Stimulated activated CD4-positive, alpha-beta T cell treated with anti-CD3 and anti-CD28 coated beads, Interleukin-1b, Interleukin-23, amount 100 ng/mL, for 1 hour (primary cell): ENCODE data around the gene SMCHD1.

Experiments
- DNase-seq, 2 donors: peaks; one replicate each; pipeline ENCODE4 v3.0.0-alpha.2; 2020; ENCODE audit warnings: low read depth in 2 of 2

The SMCHD1 gene

DNA sequence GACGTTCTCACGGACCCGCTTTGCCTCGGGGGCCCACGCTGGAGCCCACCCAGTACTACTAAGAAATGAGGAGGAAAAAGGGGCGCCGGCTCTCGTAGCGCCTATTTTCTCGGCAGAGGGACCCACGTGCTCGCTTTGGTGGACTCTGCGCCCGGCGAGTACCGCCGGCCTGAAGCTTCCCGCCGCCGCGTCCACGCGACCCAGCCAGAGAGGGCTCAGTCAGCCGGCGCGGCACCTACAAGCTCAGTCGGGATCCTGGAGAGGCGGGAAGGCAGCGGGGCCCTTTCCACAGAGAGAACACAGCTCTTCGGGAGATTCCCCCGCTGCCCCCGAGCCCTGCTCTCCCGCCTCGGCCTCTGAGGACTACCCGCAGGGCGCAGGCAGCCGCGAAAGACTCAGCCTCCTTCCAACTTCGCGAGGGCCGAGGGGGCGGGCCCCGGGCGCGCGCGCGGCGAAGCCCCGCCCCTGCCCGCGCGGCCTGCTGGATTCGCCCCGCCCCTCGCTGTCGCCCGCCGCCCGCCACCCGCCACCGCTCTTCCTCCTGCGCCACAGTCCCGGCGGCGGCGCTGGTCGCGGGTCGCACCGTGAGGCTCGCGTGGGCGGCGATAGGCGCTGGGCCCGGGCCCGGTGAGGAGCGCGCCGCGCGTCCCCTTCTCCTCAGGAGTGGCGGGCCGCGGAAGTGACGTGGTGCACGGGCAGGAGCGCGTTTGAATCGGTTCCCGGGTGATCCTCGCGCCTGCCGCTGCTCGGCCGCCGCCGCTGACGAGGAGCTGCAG lies at the start of gene SMCHD1:
Gene SMCHD1, plus strand, starts transcription at position 549 of the 776 bp plus-strand sequence. CDS start 350 bp downstream, outside the sequence.
- peak; percentile 63 to 85 for DNase-seq

DNA sequence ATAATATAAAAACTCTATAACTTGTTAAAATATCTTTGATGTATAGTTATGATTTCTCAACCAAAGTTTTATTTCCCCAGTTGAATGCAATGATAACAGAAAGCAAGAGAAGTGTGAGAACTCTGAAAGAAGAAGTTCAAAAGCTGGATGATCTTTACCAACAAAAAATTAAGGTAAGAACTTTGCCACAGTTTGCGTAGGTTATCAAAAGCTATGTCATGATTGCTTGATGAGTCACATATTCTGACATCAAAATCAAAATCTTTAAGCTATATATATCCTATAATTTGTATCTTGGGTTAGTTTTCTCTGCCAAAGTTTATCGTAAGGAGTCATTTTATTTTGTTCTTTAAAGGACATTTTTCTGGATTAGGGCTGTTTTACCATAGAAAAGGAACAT lies 49.2 kb upstream of the SMCHD1 start:
- no peak for DNase-seq

GRCh38 chr18:2609604-2610003 lies 45.9 kb upstream of the SMCHD1 start:
- DNase-seq: no peak

DNA sequence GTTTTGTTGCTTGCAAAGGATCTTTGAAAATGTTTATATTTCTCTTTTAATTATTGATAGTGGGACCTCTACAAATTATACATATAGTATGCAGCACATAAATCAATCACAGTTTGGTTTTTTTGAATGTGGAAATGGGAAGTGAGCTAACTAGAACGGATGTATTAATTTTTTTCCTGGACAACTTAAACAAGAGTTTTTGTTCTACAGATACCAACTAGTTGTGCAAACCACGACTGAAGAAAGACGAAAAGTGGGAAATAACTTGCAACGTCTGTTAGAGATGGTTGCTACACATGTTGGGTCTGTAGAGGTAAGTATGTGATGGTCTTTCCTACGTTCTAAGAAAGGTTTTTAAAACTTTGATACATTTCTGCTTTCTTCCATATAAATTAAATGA lies 45.0 kb upstream of the SMCHD1 start:
- no peak for DNase-seq

DNA sequence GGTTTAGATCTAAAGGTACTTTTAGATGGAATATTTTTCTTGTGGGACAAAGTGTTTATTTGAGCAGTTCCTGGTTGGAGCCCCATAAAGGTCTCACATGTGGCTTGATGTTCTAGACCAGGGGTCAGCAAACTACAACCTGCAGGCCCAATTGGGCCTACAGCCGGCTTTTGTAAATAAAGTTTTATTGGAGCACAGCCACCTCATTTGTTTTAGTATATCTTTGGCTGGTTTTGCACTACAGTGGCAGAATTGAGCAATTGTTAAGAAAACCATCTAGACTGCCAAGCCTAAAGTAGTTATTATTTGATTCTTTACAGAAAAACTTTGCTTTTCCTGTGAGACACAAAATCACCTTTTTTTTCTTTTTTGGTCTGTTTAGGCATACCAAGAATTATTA lies 42.5 kb upstream of the SMCHD1 start:
- no peak for DNase-seq

DNA sequence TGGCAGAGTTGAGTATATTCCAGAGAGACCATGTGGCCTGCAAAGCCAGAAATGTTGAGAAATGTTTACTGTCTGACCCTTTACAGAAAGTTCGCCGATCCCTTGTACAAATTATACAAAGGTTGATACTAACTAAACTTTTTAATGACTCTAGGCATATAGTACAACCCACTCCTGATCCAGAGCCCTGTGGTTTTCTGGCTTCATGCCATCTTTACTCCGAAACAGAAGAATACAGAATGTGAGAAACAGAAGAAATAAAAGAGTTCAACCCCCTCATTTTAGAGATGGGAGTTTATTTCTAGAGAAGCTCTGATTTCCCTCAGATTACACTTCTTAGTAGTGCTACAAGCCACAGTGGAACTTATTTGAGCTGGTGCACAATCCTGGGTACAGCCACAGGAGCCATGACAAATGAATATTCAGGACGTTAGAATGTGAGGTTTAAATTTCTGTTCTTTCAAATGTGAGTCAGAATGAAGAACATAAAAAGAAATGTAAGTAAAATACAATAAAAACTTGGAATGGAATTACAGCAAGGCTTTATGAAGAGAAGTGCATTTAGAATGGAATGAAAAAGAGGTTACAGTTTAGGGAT lies 38.0 kb upstream of the SMCHD1 start:
- DNase-seq: no peak

DNA sequence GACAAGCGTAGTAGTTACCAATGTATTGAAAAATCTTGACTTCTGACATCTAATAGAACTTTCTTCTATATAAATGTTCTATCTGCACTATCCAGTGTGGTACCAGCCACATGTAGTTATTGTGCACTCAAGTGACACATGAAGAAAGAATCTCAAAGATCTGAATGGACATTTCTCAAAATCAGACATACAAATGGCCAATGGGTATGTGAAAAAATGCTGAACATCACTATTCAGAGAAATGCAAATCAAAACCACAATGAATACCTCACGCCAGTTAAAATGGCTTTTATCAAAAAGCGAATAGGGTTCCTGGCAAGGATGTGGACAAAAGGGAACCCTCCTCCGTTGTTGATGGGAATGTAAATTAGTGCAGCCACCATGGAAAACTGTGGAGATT lies 37.5 kb upstream of the SMCHD1 start:
- no peak for DNase-seq

DNA sequence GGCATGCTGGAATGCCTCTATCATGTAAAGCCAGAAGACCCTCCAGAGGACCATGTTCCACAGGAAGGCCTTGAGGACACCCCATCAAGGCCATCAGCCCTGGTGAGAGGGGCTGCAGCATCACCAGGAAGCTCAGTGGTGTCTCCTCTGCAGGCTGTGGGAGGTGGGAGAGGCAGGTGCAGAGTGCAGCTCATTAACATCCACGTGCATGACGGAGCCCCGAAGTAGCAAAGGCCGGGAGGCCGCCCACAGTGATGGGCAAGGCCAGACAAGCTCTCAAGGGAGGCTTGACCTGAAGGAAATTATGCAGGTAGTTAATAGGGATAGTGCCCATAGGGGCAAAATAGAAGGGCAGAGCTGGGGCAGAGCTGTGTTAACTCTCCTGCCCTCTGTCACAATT lies 30.3 kb upstream of the SMCHD1 start:
- DNase-seq: no peak

- DNase-seq: no peak
These were observed 27.7 kb upstream of the SMCHD1 start for GRCh38 chr18:2627821-2628276.

DNA sequence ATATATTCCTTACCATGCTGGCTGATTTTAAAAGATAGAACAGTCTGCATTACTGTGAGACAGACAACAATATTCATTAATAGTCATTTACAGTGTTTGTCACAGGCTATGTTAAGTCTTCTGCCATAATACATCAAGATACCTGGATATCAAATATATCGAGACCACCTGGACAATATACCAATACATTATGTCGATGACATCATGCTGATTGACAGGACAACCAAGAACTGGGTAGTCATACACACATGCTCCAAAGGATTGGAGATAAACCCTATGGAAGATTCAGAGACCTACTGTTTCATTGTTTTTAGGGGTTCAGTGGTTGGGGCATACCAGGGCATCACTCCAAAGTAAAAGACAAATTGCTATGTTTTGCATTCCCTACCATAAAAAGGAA lies 26.5 kb upstream of the SMCHD1 start:
- no peak for DNase-seq

GRCh38 chr18:2635586-2635985 lies 19.9 kb upstream of the SMCHD1 start:
- no peak for DNase-seq

DNA sequence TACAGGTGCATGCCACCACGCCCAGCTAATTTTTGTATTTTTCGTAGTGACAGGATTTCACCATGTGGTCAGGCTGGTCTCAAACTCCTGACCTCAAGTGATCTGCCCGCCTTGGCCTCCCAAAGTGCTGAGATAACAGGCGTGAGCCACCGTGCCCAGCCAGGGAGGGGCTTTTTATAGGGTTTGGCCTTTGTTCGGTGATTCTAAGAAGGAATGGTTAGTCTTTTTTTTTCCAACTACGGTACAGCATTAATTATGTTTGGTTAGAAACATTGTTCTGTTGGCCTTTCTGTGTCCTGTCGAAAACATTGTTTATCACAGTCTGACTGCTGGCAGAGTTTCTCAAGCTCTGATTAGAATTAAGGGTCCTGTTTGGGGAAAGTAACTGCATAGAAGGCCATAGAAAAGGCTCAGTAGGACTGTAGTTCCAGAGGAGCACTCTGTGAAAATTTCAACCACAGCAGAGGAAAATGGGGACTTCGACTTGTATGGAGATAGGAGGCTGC lies 19.3 kb upstream of the SMCHD1 start:
- no peak for DNase-seq

- no peak for DNase-seq
These were observed 13.9 kb upstream of the SMCHD1 start for GRCh38 chr18:2641638-2642037.

DNA sequence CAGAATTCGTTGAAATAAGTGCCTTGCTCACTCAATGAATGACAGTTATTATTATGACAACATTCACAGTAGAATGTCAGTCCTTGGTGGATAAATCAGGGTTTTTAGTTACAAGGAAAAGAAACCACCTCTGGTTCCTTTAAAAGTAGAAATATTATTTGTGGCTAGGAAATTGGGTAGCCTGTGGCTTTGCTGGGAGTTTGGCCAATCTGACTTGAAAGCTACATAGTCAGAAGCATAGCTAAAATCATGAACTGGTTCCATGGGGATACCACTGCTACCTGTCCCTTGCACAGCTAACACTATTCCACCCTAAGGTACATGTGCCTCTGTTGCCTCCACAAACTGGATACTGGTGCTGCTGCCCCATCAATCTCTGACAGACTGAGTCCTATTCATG lies 12.8 kb upstream of the SMCHD1 start:
- no peak for DNase-seq

DNA sequence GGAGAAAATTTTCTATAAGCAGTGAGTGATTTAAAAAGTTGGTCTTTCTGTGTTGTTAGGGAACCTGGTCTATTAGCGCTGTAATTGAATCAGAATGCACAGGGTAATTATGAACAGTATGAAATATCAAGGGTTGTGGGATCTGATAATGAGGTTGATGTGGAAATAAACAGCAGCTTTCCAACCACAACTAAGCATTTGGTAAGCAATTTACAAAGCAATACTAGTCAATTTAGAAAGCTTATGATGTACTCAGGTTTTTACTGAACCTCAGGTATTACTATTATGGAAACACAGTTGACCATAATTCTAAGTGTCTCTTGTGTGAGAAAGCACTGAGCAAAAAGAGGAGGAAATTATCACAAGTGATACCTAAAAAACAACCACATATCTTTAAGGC lies 11.0 kb upstream of the SMCHD1 start:
- DNase-seq: no peak

DNA sequence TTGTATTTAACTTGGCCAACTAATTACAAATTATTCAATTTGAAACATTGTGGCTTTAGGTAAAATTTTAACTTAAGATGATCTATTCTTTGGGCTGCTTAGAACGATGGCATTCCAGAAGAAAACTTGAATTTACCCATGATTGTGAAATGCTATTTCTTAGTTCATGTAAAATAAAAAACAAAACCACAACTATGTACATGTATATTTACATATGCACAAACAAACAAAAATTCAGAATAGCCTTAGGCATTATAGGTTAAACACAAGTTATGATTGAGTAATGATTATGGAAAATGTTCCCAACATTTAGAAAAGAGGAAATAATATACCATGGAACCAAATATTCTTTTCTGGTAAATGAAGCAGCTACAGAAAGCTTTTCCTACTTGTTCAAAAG lies 3.5 kb upstream of the SMCHD1 start:
- no peak for DNase-seq

GRCh38 chr18:2653467-2653866 lies 2.1 kb upstream of the SMCHD1 start:
- DNase-seq: no peak

DNA sequence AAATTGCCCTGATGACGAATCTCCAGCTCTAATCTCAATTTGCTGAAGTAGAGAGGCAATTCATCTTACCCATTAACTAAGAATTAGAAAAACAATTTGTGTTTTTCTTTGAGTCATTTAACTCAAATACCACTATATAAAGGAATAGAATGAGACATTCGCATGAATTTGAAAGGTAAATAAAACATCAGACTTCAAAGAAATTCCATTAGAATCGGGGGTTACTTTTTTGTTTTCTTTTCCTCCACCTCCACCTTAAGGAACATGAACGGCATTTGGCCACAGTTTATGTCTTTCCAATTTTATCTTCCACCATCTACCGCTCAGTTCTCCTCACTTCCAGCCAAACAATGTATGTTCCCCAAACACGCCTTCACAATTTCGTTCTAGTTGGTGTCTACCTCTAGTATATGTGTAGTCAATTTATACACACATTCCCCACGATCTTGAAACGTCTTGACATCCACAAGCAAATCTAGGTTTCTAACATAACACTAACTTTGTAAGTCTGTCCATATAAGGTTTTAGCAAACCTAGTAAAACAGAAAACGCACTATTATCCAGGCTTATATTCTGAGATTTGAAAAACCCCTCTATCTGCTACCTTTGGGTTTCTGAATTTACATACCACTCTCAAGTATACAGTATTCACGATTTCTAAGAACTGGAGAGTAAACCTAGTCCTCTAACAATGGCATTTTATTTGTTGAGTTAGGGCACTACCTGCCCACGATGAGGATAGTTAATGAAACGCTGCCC lies 1.2 kb upstream of the SMCHD1 start:
- no peak for DNase-seq

GRCh38 chr18:2654928-2655177 lies 673 bp upstream of the SMCHD1 start:
- peak; percentile 50 to 52 for DNase-seq

DNA sequence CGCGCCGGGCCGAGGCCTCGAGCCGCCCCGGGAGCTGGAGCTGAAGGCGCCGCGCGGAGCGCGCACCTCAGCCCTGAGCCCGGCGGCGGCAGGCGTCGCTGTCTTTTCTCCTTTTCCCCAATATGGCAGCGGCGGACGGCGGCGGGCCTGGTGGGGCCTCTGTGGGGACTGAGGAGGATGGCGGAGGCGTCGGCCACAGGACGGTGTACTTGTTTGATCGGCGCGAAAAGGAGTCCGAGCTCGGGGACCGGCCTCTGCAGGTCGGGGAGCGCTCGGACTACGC lies 369 bp downstream of the SMCHD1 start:
- DNase-seq: no peak

DNA sequence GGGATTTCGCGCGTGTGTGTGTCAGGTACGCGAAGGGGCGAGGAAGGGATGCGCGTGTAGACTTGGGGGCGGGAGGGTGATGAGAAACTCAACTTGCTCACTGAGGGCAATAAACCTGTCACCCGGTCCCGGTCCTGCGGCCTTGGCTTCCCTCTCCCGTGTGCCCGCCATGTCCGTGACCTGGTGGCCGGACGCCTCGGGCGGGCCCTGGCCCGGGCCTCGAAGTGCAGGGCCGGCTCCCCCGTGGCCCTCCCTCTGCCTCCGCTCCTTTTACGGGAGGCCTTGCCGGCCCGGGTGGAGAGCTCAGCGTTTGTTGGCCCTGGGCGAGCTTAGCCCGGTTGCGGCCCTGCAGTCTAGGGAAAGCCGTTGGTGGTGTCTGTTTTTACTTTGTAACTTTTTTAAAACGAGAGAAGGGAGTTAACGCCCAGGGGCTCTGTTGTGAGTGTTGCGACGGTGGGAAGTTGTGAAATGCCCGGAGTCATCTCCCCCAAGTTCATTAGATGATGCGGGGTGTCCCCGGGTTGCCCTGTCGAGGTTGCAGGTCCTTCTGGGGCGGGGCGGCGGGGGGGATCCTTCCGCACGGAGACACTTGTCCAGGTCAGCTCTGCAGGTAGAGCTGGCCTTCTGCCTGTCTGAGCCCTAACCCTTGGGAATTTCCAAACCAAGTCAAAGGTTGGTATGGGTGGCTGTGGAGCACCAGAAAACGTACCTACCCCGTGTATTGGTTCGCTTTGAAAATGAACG lies 883 bp downstream of the SMCHD1 start:
- peak in 1 of 2 donors; percentile 12 for DNase-seq

- no peak for DNase-seq
These were observed 1.5 kb downstream of the SMCHD1 start for GRCh38 chr18:2656981-2657512.
